SIG-M5 treated with dmso at 0.1 percent for 504 hours (cell line): ENCODE measurements around the gene SUPT16H.
A peak's percentile ranks its signal among the peaks of the same experiment; 100 is the strongest.
"Not testable (repeated sequence)": the region's sequence is repeated elsewhere in the genome, so short reads cannot be mapped to it uniquely, and the experiment has no call there.

ENCODE experiments used
- DNase-seq: peaks from one replicate; lab custom pipeline; 2025; ENCODE audit not compliant: unreplicated experiment; lab: John Stamatoyannopoulos, UW

The SUPT16H gene

GRCh38 chr14:21383848-21384493 is at the start of gene SUPT16H:
SUPT16H (minus strand) TSS chr14:21384019; CDS start chr14:21383927, 92 bp downstream.
- peak; percentile 95 for DNase-seq

- DNase-seq: no peak
Measured at GRCh38 chr14:21431126-21431525, 47.3 kb upstream of the SUPT16H start.

- no peak for DNase-seq
Measured at GRCh38 chr14:21428930-21429329, 45.1 kb upstream of the SUPT16H start.

- no peak for DNase-seq
Measured at GRCh38 chr14:21426692-21427091, 42.9 kb upstream of the SUPT16H start.

GRCh38 chr14:21419528-21419927 is 35.7 kb upstream of the SUPT16H start:
- DNase-seq: no peak

DNA sequence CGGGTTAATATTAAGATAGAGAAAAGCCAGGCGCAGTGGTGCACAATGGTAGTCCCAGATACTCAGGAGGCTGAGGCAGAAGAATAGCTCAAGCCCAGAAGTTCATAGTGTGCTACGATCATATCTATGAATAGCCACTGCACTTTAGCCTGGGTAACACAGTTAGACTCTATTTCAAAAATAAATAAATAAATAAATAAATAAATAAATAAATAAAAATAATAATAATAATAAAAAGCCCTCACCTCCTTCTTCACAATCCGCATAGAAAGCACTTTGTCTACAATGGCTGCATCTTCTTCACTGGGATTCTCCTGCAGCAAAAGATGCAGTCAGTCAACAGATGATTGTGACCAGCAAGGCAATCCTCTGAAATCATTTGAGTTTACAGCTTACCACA is 31.5 kb upstream of the SUPT16H start:
- DNase-seq: no peak

- DNase-seq: no peak
Measured at GRCh38 chr14:21414137-21414631, 30.4 kb upstream of the SUPT16H start.

- no peak for DNase-seq
Measured at GRCh38 chr14:21408147-21408546, 24.3 kb upstream of the SUPT16H start.

- no peak for DNase-seq
Measured at GRCh38 chr14:21406213-21406612, 22.4 kb upstream of the SUPT16H start.

- DNase-seq: no peak
Measured at GRCh38 chr14:21405097-21405496, 21.3 kb upstream of the SUPT16H start.

DNA sequence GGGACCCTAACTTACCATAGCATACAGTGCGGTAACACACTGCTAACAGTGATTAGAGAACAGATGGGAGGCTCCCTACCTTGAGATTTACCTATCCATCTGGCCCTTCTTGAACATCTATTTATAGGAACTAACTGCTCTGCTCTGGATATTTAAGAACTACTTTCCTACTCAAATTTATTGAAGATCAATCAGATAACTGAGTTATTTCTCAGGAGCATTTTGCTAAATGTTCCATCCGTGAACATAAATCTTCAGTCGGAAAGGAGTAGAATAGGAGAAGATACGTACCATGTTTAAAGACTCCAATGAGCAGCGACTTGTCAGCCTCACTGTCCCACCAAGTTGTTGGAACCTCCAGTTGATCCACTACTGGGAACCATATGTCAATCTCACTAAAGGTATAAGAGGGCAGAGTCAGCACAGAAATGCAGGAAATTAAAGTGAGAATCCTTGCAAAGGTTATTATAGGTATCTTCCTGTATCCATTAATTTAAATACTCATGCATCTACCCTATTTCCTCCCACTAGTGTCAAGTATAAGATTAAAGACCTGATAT is 15.6 kb upstream of the SUPT16H start:
- DNase-seq: no peak

GRCh38 chr14:21398901-21399300 is 15.1 kb upstream of the SUPT16H start:
- DNase-seq: no peak

- no peak for DNase-seq
Measured at GRCh38 chr14:21395450-21395849, 11.6 kb upstream of the SUPT16H start.

- DNase-seq: peak; percentile 84
Measured at GRCh38 chr14:21385188-21385904, 1.5 kb upstream of the SUPT16H start.

- peak; percentile 83 for DNase-seq
Measured at GRCh38 chr14:21384494-21384851, 654 bp upstream of the SUPT16H start.

- DNase-seq: peak; percentile 58
Measured at GRCh38 chr14:21382886-21383847, 652 bp downstream of the SUPT16H start.

DNA sequence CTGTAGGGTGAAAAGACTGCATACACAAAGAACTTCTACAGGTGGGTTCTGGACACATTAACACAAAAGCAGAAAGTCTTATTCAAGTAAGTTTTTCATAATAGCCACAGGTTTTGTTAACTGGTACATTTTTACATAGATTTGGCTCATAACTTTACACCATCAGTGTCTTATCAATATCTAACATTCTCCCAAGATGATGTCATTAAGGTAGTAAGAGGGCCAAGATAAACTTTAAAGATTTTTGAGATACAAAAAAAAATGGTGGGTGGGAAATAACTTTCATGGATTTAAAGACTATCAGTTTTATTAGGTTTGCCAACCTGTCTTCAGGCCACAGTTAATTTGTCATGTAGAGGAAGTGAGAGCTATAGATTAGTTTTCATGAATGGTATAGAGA is 1.7 kb downstream of the SUPT16H start:
- DNase-seq: peak; percentile 30

DNA sequence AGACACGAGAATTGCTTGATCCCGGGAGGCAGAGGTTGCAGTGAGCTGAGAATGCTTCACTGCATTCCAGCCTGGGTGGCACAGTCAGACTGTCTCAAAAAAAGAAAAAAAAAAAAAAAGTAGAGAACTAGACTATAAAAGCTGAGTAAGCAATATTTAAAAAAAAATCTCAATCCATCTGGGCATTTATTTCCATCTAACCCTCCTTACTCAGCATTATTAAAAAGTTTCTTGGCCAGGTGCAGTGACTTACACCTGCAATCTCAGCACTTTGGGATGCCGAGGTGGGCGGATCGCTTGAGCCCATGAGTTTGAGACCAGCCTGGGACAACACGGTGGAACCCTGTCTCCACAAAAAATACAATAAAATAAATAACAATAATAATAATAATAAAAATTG is 4.5 kb downstream of the SUPT16H start:
- no peak for DNase-seq

GRCh38 chr14:21373980-21374379 is 9.8 kb downstream of the SUPT16H start:
- DNase-seq: no peak

GRCh38 chr14:21372814-21373213 is 11.0 kb downstream of the SUPT16H start:
- DNase-seq: not testable (repeated sequence)
